GM06990 (cell line): ENCODE data around the gene CAPN1.

Experiments used
- DNase-seq: peaks from one replicate; pipeline ENCODE4 v3.0.0-alpha.2; 2011; ENCODE audit not compliant: insufficient read length; ENCODE audit errors: extremely low read depth
- H3K27me3 ChIP-seq: replicated peaks from 2 replicates; pipeline ENCODE4 v1.6.0; 2011; ENCODE audit warnings: low read length; ENCODE audit not compliant: control insufficient read depth, insufficient read depth
- H3K36me3 ChIP-seq: 2 replicates; pipeline ENCODE4 v1.5.1; 2011; ENCODE audit warnings: low read length; ENCODE audit not compliant: control insufficient read depth, insufficient read depth
- H3K4me3 ChIP-seq: replicated peaks from 2 replicates; pipeline ENCODE4 v1.5.1; 2011; ENCODE audit warnings: low read depth, mild to moderate bottlenecking, control low read depth, low read length
- TF ChIP-seq, protein P1 (sequence below): IDR thresholded peaks from 2 replicates; pipeline ENCODE4 v1.5.1; 2011; ENCODE audit warnings: low read length, control low read depth, mild to moderate bottlenecking, inconsistent platforms; ENCODE audit not compliant: insufficient read depth, poor library complexity, severe bottlenecking

The CAPN1 gene

GRCh38 chr11:65206441-65206841 lies 24.7 kb downstream of the CAPN1 start:
- peaks cover 56% of the 10 kb centered on the region for H3K36me3 ChIP-seq
- DNase-seq = no peak

GRCh38 chr11:65206901-65207300 lies 25.2 kb downstream of the CAPN1 start:
- Histone ChIP-seq H3K4me3 (no peak overlapping the region), H3K36me3 (peaks cover 56% of the 10 kb centered on the region), H3K27me3 (no peaks in the 10 kb centered on the region)
- TF ChIP-seq, protein P1, sequence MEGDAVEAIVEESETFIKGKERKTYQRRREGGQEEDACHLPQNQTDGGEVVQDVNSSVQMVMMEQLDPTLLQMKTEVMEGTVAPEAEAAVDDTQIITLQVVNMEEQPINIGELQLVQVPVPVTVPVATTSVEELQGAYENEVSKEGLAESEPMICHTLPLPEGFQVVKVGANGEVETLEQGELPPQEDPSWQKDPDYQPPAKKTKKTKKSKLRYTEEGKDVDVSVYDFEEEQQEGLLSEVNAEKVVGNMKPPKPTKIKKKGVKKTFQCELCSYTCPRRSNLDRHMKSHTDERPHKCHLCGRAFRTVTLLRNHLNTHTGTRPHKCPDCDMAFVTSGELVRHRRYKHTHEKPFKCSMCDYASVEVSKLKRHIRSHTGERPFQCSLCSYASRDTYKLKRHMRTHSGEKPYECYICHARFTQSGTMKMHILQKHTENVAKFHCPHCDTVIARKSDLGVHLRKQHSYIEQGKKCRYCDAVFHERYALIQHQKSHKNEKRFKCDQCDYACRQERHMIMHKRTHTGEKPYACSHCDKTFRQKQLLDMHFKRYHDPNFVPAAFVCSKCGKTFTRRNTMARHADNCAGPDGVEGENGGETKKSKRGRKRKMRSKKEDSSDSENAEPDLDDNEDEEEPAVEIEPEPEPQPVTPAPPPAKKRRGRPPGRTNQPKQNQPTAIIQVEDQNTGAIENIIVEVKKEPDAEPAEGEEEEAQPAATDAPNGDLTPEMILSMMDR = no peak
- no peak for DNase-seq

More at GRCh38 chr11:65206441-65206841, 24.7 kb downstream of the CAPN1 start:
- Histone ChIP-seq H3K4me3 (no peak overlapping the region), H3K27me3 (no peaks in the 10 kb centered on the region)
- TF ChIP-seq, protein P1 = no peak

DNA sequence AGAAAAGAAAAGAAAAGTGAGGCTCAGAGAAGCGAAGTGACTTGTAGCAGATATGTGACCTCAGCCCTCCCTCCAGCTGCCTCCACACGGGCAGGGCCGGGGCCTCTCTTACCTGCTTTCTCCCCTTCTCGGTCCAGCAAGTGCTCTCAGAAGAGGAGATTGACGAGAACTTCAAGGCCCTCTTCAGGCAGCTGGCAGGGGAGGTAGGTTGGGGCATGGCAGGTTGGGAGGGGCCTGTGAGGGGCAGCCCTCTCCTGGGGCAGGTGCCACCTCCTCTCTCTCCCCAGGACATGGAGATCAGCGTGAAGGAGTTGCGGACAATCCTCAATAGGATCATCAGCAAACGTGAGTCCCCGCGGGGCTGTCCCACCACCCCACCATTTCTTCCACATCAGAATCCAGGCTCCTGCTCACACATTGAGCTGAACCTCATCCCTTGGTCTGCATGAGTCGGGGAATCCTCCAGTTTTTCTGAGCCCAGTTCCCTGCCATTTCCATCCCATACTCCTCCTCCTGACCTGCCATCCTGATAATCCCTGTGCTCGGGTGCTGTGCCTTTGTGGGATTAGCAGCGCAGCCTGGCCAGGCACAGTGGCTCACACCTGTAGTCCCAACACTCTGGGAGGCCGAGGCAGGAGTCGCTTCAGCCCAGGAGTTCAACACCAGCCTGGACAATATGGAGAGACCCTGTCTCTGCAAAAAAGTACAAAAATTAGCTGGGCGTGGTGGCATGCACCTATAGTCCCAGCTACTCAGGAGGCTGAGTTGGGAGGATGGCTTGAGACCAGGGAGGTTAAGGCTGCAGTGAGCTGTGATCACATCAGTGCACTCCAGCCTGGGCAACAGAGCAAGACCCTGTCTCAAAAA lies 26.4 kb downstream of the CAPN1 start:
- H3K36me3 ChIP-seq = peaks cover 56% of the 10 kb centered on the region
- TF ChIP-seq, protein P1 = no peak
- no peak for DNase-seq
- H3K4me3 ChIP-seq = no peak overlapping the region
- no peaks in the 10 kb centered on the region for H3K27me3 ChIP-seq

DNA sequence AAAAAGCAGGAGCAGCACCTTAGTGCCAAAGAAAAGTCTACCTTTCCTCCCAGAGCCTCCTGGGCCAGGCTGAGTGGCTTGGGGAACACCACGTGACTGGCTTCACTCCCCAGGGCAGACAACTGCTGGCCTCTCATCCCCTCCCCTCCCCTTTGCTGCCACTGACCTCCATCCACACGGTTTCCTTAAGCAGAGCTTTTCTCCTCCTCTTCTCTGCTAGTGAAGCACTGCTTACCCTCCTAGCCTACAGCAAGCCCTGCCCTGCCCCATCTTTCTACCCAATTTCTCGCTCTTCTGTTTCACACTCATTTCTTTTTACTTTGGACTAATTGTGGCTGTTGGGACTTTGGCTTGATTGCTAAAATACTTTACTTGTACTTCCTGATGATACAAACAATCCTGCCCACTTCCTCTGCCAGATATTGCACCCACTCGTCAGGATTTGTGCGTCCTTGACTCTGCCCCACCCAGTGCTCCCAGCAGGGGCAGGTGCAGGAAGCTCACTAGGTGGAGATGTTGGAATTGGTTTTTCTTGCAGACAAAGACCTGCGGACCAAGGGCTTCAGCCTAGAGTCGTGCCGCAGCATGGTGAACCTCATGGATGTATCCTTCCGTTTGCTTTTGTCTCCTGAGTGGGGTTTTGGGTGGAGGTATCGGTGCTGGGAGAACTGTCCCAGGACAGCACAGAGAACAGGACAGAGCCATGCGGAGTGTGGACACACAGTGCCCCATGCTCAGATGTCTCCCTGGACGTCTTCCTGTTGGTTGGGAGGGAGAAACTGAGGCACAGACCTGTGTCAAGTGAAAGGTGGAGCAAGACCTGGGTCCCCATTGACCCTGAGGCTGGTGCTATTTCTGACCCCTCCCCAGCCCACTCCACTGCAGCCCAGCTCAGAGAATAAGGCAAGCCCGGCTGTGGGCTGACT lies 27.3 kb downstream of the CAPN1 start:
- TF ChIP-seq, protein P1 = no peak
- Histone ChIP-seq H3K4me3 (no peak overlapping the region), H3K27me3 (no peaks in the 10 kb centered on the region), H3K36me3 (peaks cover 55% of the 10 kb centered on the region)
- no peak for DNase-seq

DNA sequence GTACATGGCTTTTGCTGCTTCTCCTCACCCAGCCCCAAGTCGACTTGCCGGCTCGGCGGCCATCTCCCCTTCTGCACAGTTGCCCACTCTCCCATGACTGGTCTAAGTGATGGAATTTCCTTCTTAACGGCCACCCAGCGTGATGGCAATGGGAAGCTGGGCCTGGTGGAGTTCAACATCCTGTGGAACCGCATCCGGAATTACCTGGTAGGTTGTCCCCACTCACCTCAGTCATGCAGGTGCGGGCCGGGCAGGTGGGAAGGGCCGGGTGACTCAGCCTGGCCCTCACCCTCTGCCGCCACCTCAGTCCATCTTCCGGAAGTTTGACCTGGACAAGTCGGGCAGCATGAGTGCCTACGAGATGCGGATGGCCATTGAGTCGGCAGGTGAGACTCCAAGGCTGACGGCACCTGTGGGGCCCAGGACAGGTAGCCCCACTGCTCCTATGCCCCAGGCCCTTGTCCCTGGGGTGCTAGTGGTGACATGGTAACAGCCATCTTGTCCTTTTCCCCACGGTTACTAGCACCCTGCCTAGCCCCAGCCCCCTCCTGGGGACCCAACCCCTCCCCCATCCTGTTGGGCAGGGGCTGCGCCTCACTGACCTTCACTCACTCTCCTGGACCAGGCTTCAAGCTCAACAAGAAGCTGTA lies 28.1 kb downstream of the CAPN1 start:
- no peak for DNase-seq

More for the DNA sequence above, 28.1 kb downstream of the CAPN1 start:
- H3K4me3 ChIP-seq = no peak overlapping the region
- TF ChIP-seq, protein P1 = no peak
- H3K36me3 ChIP-seq = peaks cover 50% of the 10 kb centered on the region
- no peaks in the 10 kb centered on the region for H3K27me3 ChIP-seq
